ENCODE measurements around the gene HPCAL1. TPM values are rescaled to one million over a fixed set of nuclear protein-coding genes. Genes with fewer than 3 reads are reported as not detected.

HPCAL1 gene
- total and polyA plus RNA-seq, 8 donors: 22.1 to 32.7 (median 26.4) TPM

- H3K27ac ChIP-seq: no peak overlapping the region
- intact Hi-C loops (cut with DNase I): no loop called here
- no peak overlapping the region for H3K4me3 ChIP-seq
- H3K4me1 ChIP-seq: no peaks in the 10 kb centered on the region
- H3K9me3 ChIP-seq: no peaks in the 10 kb centered on the region
- no peak for TF ChIP-seq CTCF (IDR thresholded peaks at IDR 0.05)
- no peak for ATAC-seq
- peak in 1 of 6 donors; percentile 22 for DNase-seq
- FAIRE-seq: no peak
- no peaks in the 10 kb centered on the region for H3K27me3 ChIP-seq
- 88 to 92% methylated on average over 22 of the region's 22 CpGs for WGBS, 2 donors
- H3K36me3 ChIP-seq: no peaks in the 10 kb centered on the region
Observed at GRCh38 chr2:10475811-10476660, 173.3 kb downstream of the HPCAL1 start.

GRCh38 chr2:10476723-10477442 lies 174.2 kb downstream of the HPCAL1 start:
- Histone ChIP-seq H3K4me1 (no peaks in the 10 kb centered on the region), H3K36me3 (no peaks in the 10 kb centered on the region), H3K4me3 (no peak overlapping the region), H3K27ac (no peak overlapping the region), H3K27me3 (no peaks in the 10 kb centered on the region), H3K9me3 (no peaks in the 10 kb centered on the region)
- FAIRE-seq (no peak), ATAC-seq (peak in 3 of 4 donors; percentile 29 to 52 (median 47)), DNase-seq (peak in 1 of 6 donors; percentile 49)
- intact Hi-C loops (cut with DNase I): no loop called here
- TF ChIP-seq CTCF (IDR thresholded peaks at IDR 0.05): no peak
- WGBS, 2 donors: 66 to 70% methylated on average over 12 of the region's 12 CpGs

Other genes with a start within 250 kb of the HPCAL1 start
- 10 to 100 TPM; 19.4 to 27.9 (median 21.7) TPM for gene CYS1, start 222.5 kb upstream of the HPCAL1 start, total RNA-seq
- 10 to 100 TPM; 18.9 to 51.3 TPM for gene CYS1, start 222.5 kb upstream of the HPCAL1 start, polyA plus RNA-seq
- 1 to 10 TPM in 4 of 6 donors, under 1 TPM in 2; 0.24 to 3.0 (median 2.1) TPM for gene RRM2, start 180.2 kb upstream of the HPCAL1 start, total RNA-seq
- gene RRM2, start 180.2 kb upstream of the HPCAL1 start, polyA plus RNA-seq: under 1 TPM; 0.16 to 0.27 TPM
- gene ODC1, start 145.4 kb downstream of the HPCAL1 start, total RNA-seq: 10 to 100 TPM; 12.9 to 52.2 (median 28.5) TPM
- gene ODC1, start 145.4 kb downstream of the HPCAL1 start, polyA plus RNA-seq: 10 to 100 TPM in 1 of 2 donors, 1 to 10 TPM in 1; 9.3 to 29.5 TPM